H1 (cell line): ENCODE data around the gene DNM2. TPM values are rescaled to one million over a fixed set of nuclear protein-coding genes. Genes with fewer than 3 reads are reported as not detected.

ENCODE experiments used
- ATF2 ChIP-seq: IDR thresholded peaks from 2 replicates; pipeline ENCODE4 v1.6.1; 2012; ENCODE audit warnings: low read length, inconsistent platforms
- ATF3 ChIP-seq: IDR thresholded peaks from 2 replicates; pipeline ENCODE4 v1.6.1; 2011; ENCODE audit warnings: low read depth, mild to moderate bottlenecking, low read length; ENCODE audit not compliant: insufficient read depth
- CHD7 ChIP-seq: fragments of 300-600 bp; sonication (generic); IDR thresholded peaks from 2 replicates; pipeline ENCODE4 v1.7.1; 2012; ENCODE audit warnings: low read length, moderate library complexity, mild to moderate bottlenecking, inconsistent platforms; ENCODE audit not compliant: insufficient replicate concordance
- FOSL1 ChIP-seq: IDR thresholded peaks from 2 replicates; pipeline ENCODE4 v1.6.1; 2011; ENCODE audit warnings: mild to moderate bottlenecking, low read depth, low read length, moderate library complexity; ENCODE audit not compliant: insufficient read depth
- GTF2F1 ChIP-seq: IDR thresholded peaks from 2 replicates; pipeline ENCODE4 v1.6.1; 2012; ENCODE audit warnings: low read depth, low read length, improper control_type of control experiment, borderline replicate concordance
- JUND ChIP-seq: IDR thresholded peaks from 2 replicates; pipeline ENCODE4 v1.6.1; 2011; ENCODE audit warnings: mild to moderate bottlenecking, improper control_type of control experiment, low read length
- SP2 ChIP-seq: IDR thresholded peaks from 2 replicates; pipeline ENCODE4 v1.6.1; 2012; ENCODE audit warnings: mild to moderate bottlenecking, low read length, inconsistent platforms
- TBP ChIP-seq: IDR thresholded peaks from 2 replicates; pipeline ENCODE4 v1.6.1; 2011; ENCODE audit warnings: low read depth, low read length, improper control_type of control experiment
- YY1 ChIP-seq: IDR thresholded peaks from 2 replicates; pipeline ENCODE4 v1.6.1; 2011; ENCODE audit warnings: low read depth, mild to moderate bottlenecking, low read length
- polyA plus RNA-seq, 7 experiments: library from polyadenylated mRNA; depleted of rRNA in 3 of 7; stranded (reverse) in 5 of 7; unstranded in 2 of 7; fragments of >200 nt in 5 of 7; fragments of 200-250 nt in 2 of 7; gene quantifications; 1 replicate in 5 of 7; 2 replicates in 1 of 7; 4 replicates in 1 of 7; pipeline versions ENCODE4 v1.2.1 to v1.2.3, GENCODE V29; 2011 to 2013; ENCODE audit warnings: missing spikeins in 2 of 7, mixed read lengths in 2 of 7
- total RNA-seq: library from RNA; stranded (reverse); fragmentation: NEBNext Ultra II Directional; extraction: Animal tissue kit (Norgen Biotek cat#: 25700); gene quantifications from 2 replicates; pipeline ENCODE4 v1.2.1, GENCODE V29; 2021

The DNM2 gene
- total and polyA plus RNA-seq, 2 of the 8 experiments (the other 6 are each of a cell fraction or from before 2014, with no cell fraction given) = 61.9 to 120 TPM

DNA sequence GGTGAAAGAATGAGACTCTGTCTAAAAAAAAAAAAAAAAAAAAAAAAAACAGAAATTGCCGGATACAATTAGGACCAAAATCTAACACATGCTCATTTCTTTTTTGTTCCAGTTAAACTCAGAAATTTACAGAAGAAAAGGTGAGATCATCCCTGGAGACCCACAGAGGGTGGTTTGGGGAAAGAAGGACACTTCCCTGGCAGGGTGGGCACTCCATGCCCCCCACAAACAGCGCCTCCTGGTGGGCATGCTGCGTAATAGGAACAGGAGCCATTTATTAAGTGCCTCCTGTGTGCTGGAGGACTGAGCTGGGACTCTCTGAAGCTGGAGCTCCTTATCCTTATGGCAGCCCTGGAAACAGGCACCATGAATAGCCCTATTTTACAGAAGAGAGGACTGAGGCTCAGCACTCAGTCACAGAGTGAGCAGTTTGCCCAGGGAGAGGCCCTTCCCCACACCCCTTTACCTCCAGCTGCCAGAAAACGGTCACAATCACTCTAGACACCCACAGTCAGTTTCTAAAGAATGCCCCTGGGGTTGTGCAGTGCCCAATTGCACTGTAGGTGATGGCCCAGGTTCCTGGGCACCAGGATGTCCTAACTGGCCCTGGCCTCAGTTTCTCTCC lies 140.4 kb downstream of the DNM2 start (continued):
- TF ChIP-seq SP2 (no peak), TBP (no peak), ATF2 (no peak), ATF3 (no peak), YY1 (peak; percentile 76), CHD7 (no peak), FOSL1 (no peak), JUND (no peak), GTF2F1 (no peak)
